HUES48 (cell line): ENCODE measurements around the gene MAGEB17.
A peak's percentile ranks its signal among the peaks of the same experiment; 100 is the strongest.
"Not testable (repeated sequence)": the region's sequence is repeated elsewhere in the genome, so short reads cannot be mapped to it uniquely, and the experiment has no call there.

Experiments used
- H3K27ac ChIP-seq: one replicate; pipeline ENCODE4 v1.7.0; 2013; ENCODE audit warnings: low read depth, low read length, inconsistent platforms
- H3K27me3 ChIP-seq: 2 replicates; pipeline ENCODE4 v1.6.1; 2013; ENCODE audit warnings: mild to moderate bottlenecking, low read length; ENCODE audit not compliant: control insufficient read depth, insufficient read depth
- H3K36me3 ChIP-seq: 2 replicates; pipeline ENCODE4 v1.6.1; 2013; ENCODE audit warnings: low read length; ENCODE audit not compliant: control insufficient read depth, insufficient read depth
- H3K4me1 ChIP-seq: 2 replicates; pipeline ENCODE4 v1.6.1; 2013; ENCODE audit warnings: mild to moderate bottlenecking, low read length; ENCODE audit not compliant: control insufficient read depth, insufficient read depth
- H3K4me3 ChIP-seq: 2 replicates; pipeline ENCODE4 v1.5.1; 2013; ENCODE audit warnings: mild to moderate bottlenecking, low read depth, low read length
- H3K9ac ChIP-seq: 2 replicates; pipeline ENCODE4 v1.6.1; 2013; ENCODE audit warnings: mild to moderate bottlenecking, low read depth, low read length, moderate library complexity
- H3K9me3 ChIP-seq: 2 replicates; pipeline ENCODE4 v1.6.1; 2013; ENCODE audit warnings: low read length; ENCODE audit not compliant: control insufficient read depth, insufficient read depth

The MAGEB17 gene

DNA sequence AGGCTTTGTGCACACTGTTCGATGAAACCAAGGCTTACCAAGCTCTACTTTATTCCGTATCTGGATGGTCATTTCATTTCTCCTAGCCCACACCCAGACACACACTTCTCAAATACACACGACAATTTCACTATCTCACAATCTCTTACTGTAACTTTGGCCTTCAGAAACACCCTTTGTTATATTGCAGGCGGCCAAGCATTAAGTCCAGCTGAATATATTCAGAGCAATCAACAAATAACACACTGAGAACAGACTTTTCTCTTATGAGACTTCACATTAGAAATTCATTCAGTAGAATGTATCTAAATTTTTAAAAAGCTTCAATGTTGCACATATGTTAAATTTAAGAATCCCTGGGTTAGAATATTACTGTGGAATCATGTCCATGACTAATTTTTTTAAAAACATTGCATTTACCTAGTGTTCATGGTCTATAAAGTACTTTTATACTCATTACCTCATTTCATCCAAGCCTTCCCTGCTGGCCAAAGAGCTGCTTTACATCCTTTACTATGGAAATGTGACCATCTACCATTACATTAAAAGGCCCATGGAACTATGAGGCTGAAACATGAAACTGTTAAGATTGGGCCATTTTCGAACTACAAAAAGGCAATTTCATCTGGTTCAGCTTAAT is 10.5 kb upstream of the MAGEB17 start:
- H3K27ac ChIP-seq: no peak overlapping the region
- H3K36me3 ChIP-seq: peaks cover 98% of the 10 kb centered on the region
- no peak overlapping the region for H3K4me3 ChIP-seq
- H3K9ac ChIP-seq: no peak overlapping the region
- no peaks in the 10 kb centered on the region for H3K9me3 ChIP-seq
- H3K27me3 ChIP-seq: no peaks in the 10 kb centered on the region
- peaks cover 19% of the 10 kb centered on the region for H3K4me1 ChIP-seq

DNA sequence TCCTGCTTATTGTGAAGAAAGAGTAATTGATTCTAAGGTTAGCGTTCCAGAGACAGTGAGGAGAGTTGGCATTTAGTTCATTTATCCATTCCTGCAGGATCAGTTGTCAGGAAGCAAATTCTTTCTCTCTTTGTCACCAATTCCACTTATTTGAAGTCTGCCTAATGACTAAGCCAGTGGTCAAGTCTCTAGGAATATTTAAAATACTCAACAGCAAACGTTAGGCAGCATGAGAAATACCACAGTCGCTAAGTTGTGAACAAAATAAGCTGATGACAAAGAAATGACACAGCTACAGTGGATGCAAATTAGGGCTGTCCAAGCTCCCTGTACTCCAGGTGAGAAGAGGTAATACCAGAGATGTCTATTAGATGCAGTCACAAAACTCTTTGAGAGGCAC is 6.6 kb upstream of the MAGEB17 start:
- H3K27me3 ChIP-seq: no peaks in the 10 kb centered on the region
- H3K36me3 ChIP-seq: peaks cover 61% of the 10 kb centered on the region
- H3K9ac ChIP-seq: no peak overlapping the region
- H3K9me3 ChIP-seq: no peaks in the 10 kb centered on the region
- H3K4me3 ChIP-seq: no peak overlapping the region
- H3K27ac ChIP-seq: peak overlapping the region; percentile 79
- H3K4me1 ChIP-seq: peaks cover 37% of the 10 kb centered on the region

DNA sequence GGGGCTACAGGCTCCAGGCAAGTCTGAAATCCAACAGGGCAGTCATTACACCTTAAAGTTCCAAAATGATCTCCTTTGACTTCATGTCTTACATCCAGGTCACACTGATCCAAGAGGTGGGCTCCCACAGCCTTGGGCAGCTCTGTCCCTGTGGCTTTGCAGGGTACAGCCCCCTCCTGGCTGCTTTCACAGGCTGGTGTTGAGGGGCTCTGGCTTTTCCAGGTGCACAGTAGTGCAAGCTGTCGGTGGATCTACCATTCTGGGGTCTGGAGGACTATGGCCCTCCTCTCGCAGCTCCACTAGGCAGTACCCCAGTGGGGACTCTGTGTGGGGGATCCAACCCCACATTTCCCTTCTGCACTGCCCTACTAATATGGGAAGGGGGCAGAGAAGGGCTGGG is 6.1 kb upstream of the MAGEB17 start:
- H3K9me3 ChIP-seq, H3K27me3 ChIP-seq, H3K4me3 ChIP-seq, H3K9ac ChIP-seq: not testable (repeated sequence)
- peaks cover 57% of the 10 kb centered on the region for H3K36me3 ChIP-seq
- peak overlapping the region; percentile 79 for H3K27ac ChIP-seq
- peaks cover 37% of the 10 kb centered on the region for H3K4me1 ChIP-seq

DNA sequence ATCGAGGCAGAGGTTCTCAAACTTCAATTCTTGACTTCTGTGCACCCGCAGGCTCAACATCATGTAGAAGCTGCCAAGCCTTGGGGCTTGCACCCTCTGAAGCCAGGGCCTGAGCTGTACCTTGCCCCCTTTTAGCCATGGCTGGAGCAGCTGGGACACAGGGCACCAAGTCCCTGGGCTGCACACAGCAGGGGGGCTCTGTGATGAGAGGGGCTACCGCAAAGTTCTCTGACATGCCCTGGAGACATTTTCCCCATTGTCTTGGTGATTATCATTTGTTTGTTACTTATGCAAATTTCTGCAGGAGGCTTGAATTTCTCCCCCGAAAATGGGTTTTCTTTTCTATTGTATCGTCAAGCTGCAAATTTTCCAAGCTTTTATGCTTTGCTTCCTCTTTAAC is 4.9 kb upstream of the MAGEB17 start:
- Histone ChIP-seq H3K4me3 (no peak overlapping the region), H3K27ac (peak overlapping the region; percentile 59), H3K9me3 (no peaks in the 10 kb centered on the region), H3K4me1 (peaks cover 37% of the 10 kb centered on the region), H3K27me3 (no peaks in the 10 kb centered on the region), H3K9ac (no peak overlapping the region), H3K36me3 (peaks cover 55% of the 10 kb centered on the region)

GRCh38 chrX:16164748-16165147 is 2.5 kb upstream of the MAGEB17 start:
- no peak overlapping the region for H3K27ac ChIP-seq
- no peaks in the 10 kb centered on the region for H3K9me3 ChIP-seq
- H3K27me3 ChIP-seq: no peaks in the 10 kb centered on the region
- no peak overlapping the region for H3K9ac ChIP-seq
- H3K36me3 ChIP-seq: peaks cover 35% of the 10 kb centered on the region
- peaks cover 34% of the 10 kb centered on the region for H3K4me1 ChIP-seq
- no peak overlapping the region for H3K4me3 ChIP-seq

- Histone ChIP-seq H3K4me1 (no peaks in the 10 kb centered on the region), H3K9ac (no peak overlapping the region), H3K4me3 (no peak overlapping the region), H3K36me3 (peaks cover 14% of the 10 kb centered on the region; the same call in 1 of the 2 replicates), H3K9me3 (no peaks in the 10 kb centered on the region), H3K27ac (no peak overlapping the region), H3K27me3 (no peaks in the 10 kb centered on the region)
These were observed 3.8 kb downstream of the MAGEB17 start for GRCh38 chrX:16171039-16171438.

DNA sequence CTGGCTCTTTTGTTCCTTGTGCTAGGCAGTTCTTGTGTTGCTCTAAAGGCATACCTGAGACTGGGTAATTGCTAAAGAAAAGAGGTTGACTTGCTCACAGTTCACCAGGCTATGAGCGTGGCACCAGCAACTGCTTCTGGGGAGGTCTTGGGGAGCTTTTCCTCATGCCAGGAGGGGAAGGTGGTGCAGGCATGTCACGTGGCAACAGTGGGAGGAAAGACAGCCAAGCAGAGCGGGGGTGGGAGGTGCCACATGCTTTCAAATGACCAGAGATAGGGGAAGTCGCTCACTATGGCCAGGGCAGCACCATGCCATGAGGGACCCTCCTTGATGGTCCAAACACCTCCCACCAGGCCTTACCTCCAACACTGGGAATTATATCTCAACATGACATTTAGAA is 4.7 kb downstream of the MAGEB17 start:
- Histone ChIP-seq H3K27me3 (no peaks in the 10 kb centered on the region), H3K36me3 (peaks cover 8% of the 10 kb centered on the region; the same call in 1 of the 2 replicates), H3K27ac (no peak overlapping the region), H3K9me3 (no peaks in the 10 kb centered on the region), H3K4me1 (0 out of 2 replicates have a peak, but pooled peaks cover 5% of the 10 kb centered on the region), H3K9ac (no peak overlapping the region), H3K4me3 (no peak overlapping the region)

DNA sequence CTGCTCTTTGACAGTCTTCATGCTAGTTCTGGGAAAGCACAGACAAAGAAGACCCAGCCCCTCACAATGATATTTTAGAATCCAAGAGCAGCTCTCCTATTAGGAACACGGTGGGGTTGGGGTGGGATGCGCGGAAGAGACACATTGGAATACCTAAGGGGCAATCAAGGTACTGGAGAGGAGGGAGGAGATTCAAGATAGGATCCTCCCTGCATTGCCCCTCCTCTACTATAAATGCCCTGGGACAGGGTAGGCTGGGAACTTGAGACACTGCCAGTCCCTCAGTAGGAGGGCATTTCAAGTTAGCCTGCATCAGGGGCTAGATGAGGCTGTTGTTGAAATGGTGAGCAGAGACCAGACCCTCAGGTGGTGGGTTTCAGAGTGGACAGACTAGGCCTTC is 5.1 kb downstream of the MAGEB17 start:
- Histone ChIP-seq H3K4me1 (peaks cover 9% of the 10 kb centered on the region; the same call in 1 of the 2 replicates), H3K9ac (no peak overlapping the region), H3K27ac (no peak overlapping the region), H3K4me3 (no peak overlapping the region), H3K27me3 (no peaks in the 10 kb centered on the region), H3K36me3 (peaks cover 4% of the 10 kb centered on the region; the same call in 1 of the 2 replicates), H3K9me3 (no peaks in the 10 kb centered on the region)

GRCh38 chrX:16175329-16176061 is 8.2 kb downstream of the MAGEB17 start:
- H3K9ac ChIP-seq: no peak overlapping the region
- peaks cover 26% of the 10 kb centered on the region for H3K4me1 ChIP-seq
- H3K36me3 ChIP-seq: no peaks in the 10 kb centered on the region
- no peaks in the 10 kb centered on the region for H3K27me3 ChIP-seq
- no peak overlapping the region for H3K4me3 ChIP-seq
- H3K9me3 ChIP-seq: no peaks in the 10 kb centered on the region
- H3K27ac ChIP-seq: no peak overlapping the region

- H3K9me3 ChIP-seq: no peaks in the 10 kb centered on the region
- no peaks in the 10 kb centered on the region for H3K27me3 ChIP-seq
- H3K4me1 ChIP-seq: peaks cover 26% of the 10 kb centered on the region
- H3K4me3 ChIP-seq: no peak overlapping the region
- no peak overlapping the region for H3K9ac ChIP-seq
- H3K36me3 ChIP-seq: no peaks in the 10 kb centered on the region
- no peak overlapping the region for H3K27ac ChIP-seq
These were observed 10.0 kb downstream of the MAGEB17 start for GRCh38 chrX:16177260-16177659.

DNA sequence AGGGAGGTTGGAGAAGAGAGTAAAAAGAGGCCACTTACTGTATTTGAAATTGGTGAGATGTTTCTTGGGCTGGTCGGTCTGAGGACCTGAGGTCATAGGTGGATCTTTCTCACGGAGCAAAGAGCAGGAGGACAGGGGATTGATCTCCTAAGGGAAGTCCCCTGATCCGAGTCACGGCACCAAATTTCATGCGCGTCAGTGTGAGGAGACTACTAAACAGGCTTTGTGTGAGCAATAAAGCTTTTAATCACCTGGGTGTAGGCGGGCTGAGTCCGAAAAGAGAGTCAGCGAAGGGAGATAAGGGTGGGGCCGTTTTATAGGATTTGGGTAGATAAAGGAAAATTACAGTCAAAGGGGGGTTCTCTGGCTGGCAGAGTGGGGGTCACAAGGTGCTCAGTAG is 16.6 kb downstream of the MAGEB17 start:
- not testable (repeated sequence) for H3K4me3 ChIP-seq, H3K9me3 ChIP-seq, H3K9ac ChIP-seq, H3K36me3 ChIP-seq, H3K27me3 ChIP-seq
- H3K4me1 ChIP-seq: peaks cover 39% of the 10 kb centered on the region
- H3K27ac ChIP-seq: peak overlapping the region; percentile 64
